Neural crest cell (in vitro differentiated cells): ENCODE data around the gene FBN3. TPM values are rescaled to one million over a fixed set of nuclear protein-coding genes. Genes with fewer than 3 reads are reported as not detected.
"Not testable (repeated sequence)": the region's sequence is repeated elsewhere in the genome, so short reads cannot be mapped to it uniquely, and the experiment has no call there.

Experiments
- DNase-seq: peaks from one replicate; pipeline ENCODE4 v3.0.0; 2021; ENCODE audit warnings: low read depth, mixed read lengths, low spot score
- H3K27ac Mint-ChIP-seq: one replicate; pipeline ENCODE4 v1.8.0; 2021; ENCODE audit warnings: mild to moderate bottlenecking, mixed read lengths; ENCODE audit not compliant: unreplicated experiment
- H3K27me3 Mint-ChIP-seq: 2 replicates; pipeline ENCODE4 v1.8.0; 2021; ENCODE audit warnings: low read depth, mild to moderate bottlenecking, mixed read lengths
- H3K36me3 Mint-ChIP-seq: 2 replicates; pipeline ENCODE4 v1.8.0; 2021; ENCODE audit warnings: low read depth, mild to moderate bottlenecking, mixed read lengths
- H3K4me1 Mint-ChIP-seq: 2 replicates; pipeline ENCODE4 v1.8.0; 2021; ENCODE audit warnings: mixed read lengths
- H3K4me3 Mint-ChIP-seq: one replicate; pipeline ENCODE4 v1.8.0; 2021; ENCODE audit warnings: mild to moderate bottlenecking, mixed read lengths
- H3K9me3 Mint-ChIP-seq: 2 replicates; pipeline ENCODE4 v1.8.0; 2021; ENCODE audit warnings: mixed read lengths
- total RNA-seq: library from RNA; stranded (reverse); gene quantifications from 2 replicates; pipeline ENCODE4 v1.2.1, GENCODE V29; 2021
- TF ChIP-seq, protein P1 (sequence below): fragments of 200-600 bp; sonication (generic); conservative IDR thresholded peaks from 2 replicates; pipeline ENCODE4 v1.5.0; 2021; ENCODE audit warnings: antibody characterized with exemption, mild to moderate bottlenecking

Gene FBN3
- total RNA-seq, 1 donor from 2014 or later = 13.9 TPM

DNA sequence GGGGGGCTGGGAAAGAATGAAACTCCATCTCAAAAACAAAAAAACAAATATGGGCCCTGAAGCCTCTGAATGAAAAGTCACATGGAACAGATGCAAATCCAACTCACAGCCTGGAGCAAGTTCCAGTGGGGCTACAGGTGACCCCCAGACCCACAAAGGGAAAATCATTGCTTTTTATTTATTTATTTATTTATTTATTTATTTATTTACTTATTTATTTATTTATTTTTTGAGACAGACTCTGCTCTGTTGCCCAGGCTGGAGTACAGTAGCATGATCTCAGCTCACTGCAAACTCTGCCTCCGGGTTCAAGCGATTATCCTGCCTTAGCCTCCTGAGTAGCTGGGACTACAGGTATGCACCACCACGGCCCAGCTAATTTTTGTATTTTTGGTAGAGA lies 110.2 kb downstream of the FBN3 start:
- DNase-seq = no peak
- Mint-ChIP-seq H3K36me3 (no peaks in the 10 kb centered on the region), H3K4me1 (peaks cover 3% of the 10 kb centered on the region), H3K27me3 (no peaks in the 10 kb centered on the region), H3K27ac (no peak overlapping the region), H3K4me3 (no peak overlapping the region), H3K9me3 (no peaks in the 10 kb centered on the region)
- TF ChIP-seq, protein P1, sequence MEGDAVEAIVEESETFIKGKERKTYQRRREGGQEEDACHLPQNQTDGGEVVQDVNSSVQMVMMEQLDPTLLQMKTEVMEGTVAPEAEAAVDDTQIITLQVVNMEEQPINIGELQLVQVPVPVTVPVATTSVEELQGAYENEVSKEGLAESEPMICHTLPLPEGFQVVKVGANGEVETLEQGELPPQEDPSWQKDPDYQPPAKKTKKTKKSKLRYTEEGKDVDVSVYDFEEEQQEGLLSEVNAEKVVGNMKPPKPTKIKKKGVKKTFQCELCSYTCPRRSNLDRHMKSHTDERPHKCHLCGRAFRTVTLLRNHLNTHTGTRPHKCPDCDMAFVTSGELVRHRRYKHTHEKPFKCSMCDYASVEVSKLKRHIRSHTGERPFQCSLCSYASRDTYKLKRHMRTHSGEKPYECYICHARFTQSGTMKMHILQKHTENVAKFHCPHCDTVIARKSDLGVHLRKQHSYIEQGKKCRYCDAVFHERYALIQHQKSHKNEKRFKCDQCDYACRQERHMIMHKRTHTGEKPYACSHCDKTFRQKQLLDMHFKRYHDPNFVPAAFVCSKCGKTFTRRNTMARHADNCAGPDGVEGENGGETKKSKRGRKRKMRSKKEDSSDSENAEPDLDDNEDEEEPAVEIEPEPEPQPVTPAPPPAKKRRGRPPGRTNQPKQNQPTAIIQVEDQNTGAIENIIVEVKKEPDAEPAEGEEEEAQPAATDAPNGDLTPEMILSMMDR = no peak

DNA sequence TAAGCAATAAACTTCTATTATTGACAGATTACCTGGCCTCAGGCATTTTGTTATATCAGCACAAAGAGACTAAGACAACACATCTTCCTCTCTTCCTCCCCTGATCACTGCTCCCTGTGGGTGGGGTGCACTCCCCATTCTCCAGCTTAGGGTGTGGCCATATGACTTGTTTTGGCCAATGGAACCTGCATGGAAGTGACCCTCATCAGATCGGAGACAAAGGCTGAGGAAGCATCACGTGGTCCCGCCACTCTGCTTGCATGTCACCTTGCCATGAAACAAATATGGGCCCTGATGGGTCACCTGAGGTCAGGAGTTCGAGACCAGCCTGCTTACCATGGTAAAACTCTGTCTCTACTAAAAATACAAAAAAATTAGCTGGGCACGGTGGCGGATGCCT lies 110.6 kb downstream of the FBN3 start:
- peaks cover 3% of the 10 kb centered on the region for H3K4me1 Mint-ChIP-seq
- no peak overlapping the region for H3K4me3 Mint-ChIP-seq
- H3K27me3 Mint-ChIP-seq = no peaks in the 10 kb centered on the region
- H3K27ac Mint-ChIP-seq = no peak overlapping the region
- no peaks in the 10 kb centered on the region for H3K9me3 Mint-ChIP-seq
- DNase-seq = no peak
- no peaks in the 10 kb centered on the region for H3K36me3 Mint-ChIP-seq
- TF ChIP-seq, protein P1 = no peak

DNA sequence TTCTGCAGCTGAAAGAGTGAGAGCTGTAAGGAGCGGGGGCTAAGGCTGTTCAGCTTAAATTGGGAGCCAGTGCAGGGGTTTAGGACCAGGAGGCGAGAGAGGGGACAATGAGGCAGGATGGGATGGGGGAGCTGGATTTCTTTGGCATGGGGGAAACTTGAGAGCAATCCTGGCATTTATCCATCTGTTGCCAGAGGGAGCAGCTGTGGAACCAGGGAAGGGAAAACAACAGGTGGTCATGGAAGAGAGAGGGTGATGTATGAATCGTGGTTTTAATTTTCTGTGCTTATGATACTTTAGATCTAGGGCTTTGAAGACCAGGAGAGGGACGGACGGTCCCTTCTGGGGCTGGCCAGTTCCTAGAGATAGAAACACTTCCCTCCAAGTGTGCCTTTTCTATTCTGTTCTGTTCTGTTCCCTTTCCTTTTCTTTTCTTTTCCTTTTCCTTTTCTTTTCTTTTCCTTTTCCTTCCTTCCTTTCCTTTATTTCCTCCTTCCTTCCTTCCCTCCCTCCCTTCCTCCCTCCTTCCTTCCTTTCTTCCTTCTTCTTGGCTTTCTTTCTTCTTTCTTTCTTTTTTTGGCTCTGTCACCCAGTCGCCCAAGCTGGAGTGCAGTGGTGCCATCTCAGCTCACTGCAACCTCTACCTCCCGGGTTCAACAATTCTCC lies 112.8 kb downstream of the FBN3 start:
- TF ChIP-seq, protein P1 = no peak
- no peaks in the 10 kb centered on the region for H3K9me3 Mint-ChIP-seq
- H3K27ac Mint-ChIP-seq = no peak overlapping the region
- no peak overlapping the region for H3K4me3 Mint-ChIP-seq
- DNase-seq = no peak
- peaks cover 10% of the 10 kb centered on the region for H3K4me1 Mint-ChIP-seq
- no peaks in the 10 kb centered on the region for H3K36me3 Mint-ChIP-seq
- H3K27me3 Mint-ChIP-seq = no peaks in the 10 kb centered on the region

DNA sequence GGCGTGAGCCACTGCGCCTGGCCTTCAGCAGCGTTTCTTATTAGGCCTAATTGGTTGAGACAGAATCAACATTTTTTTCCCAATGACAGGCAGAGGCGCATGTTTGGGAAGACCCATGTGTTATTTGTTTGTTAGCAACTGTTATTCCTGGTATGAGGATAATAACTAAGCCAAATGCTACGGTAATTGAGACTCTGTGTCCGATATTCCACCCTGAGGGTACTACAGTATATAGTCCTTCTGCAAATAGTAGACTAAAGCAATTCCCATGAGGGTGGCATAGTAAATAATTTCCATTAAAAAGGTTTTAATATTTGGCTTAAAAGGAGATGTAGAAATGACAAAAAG lies 115.2 kb downstream of the FBN3 start:
- H3K9me3 Mint-ChIP-seq = no peaks in the 10 kb centered on the region
- no peaks in the 10 kb centered on the region for H3K27me3 Mint-ChIP-seq
- TF ChIP-seq, protein P1 = no peak
- no peaks in the 10 kb centered on the region for H3K36me3 Mint-ChIP-seq
- peaks cover 15% of the 10 kb centered on the region for H3K4me1 Mint-ChIP-seq
- no peak for DNase-seq
- no peak overlapping the region for H3K27ac Mint-ChIP-seq
- H3K4me3 Mint-ChIP-seq = no peak overlapping the region

DNA sequence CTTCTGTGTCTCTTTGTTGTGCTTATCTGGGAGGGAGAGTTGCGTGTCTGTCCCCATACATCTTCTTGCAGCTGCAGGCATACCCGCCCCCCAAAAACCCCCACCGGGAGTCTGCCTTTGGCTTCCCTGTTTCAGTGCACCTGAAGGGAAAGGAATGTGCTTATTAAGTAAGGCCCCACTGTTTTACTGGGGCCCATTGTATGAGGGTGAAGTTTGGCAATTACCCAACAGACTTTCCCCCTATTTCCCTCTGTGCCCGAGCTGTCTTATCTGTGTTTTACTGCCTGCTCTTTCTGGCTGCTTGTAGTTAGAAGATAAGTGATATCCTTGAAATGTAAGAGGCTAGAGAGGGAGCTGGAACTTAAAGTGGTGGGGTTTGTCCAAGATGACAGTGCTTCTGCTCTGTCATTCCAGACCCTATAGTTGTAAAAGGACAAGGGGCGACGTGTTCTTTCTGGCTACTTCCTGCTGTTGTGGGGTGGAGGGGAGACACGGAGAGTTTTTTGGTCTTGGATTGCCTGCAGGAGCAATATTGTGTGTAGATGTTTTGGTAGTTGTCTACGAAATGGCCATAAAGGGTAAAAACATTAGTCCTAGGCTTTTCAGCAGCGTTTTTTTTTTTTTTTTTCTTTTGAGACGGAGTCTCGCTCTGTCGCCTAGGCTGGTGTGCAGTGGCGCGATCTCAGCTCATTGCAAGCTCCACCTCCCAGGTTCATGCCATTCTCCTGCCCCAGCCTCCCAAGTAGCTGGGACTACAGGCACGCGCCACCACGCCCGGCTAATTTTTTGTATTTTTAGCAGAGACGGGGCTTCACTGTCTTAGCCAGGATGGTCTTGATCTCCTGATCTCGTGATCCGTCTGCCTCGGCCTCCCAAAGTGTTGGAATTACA lies 115.9 kb downstream of the FBN3 start:
- not testable (repeated sequence) for H3K27ac Mint-ChIP-seq, H3K36me3 Mint-ChIP-seq, H3K9me3 Mint-ChIP-seq, DNase-seq, H3K27me3 Mint-ChIP-seq
- H3K4me3 Mint-ChIP-seq = peak overlapping the region; percentile 50
- H3K4me1 Mint-ChIP-seq = peaks cover 21% of the 10 kb centered on the region

DNA sequence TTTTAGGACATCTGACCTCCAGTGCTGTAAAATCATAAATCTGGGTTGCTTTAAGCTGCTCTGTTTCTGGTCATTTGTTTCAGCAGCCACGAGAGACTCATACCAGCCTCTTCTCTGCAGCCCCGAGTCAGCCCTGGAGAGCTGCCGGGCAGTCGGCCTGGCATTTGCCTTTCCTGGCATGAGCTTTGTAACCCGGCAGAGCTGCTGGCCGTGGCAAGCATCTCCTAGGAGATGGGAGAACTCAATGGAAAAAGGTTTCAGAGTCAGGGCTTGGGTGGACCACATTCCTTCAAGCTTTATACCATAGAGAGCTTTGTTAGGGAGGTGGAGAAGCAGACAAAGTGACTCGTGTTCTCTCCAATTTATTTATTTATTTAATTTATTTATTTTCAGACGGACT lies 118.4 kb downstream of the FBN3 start:
- H3K4me3 Mint-ChIP-seq = no peak overlapping the region
- no peaks in the 10 kb centered on the region for H3K9me3 Mint-ChIP-seq
- no peaks in the 10 kb centered on the region for H3K27me3 Mint-ChIP-seq
- no peak for DNase-seq
- peaks cover 21% of the 10 kb centered on the region for H3K4me1 Mint-ChIP-seq
- no peaks in the 10 kb centered on the region for H3K36me3 Mint-ChIP-seq
- no peak overlapping the region for H3K27ac Mint-ChIP-seq
- TF ChIP-seq, protein P1 = no peak
